ENCODE results near the gene CAB39L.

The CAB39L gene

GRCh38 chr13:49366841-49367240, 77.0 kb downstream of the CAB39L start:
- H3K36me3 ChIP-seq (ENCODE audit: control insufficient read depth, insufficient read depth, low read length, severe bottlenecking) = no peaks in the 10 kb centered on the region
- H3K27me3 ChIP-seq (replicated peaks; ENCODE audit: control insufficient read depth, insufficient read depth, low read length) = no peaks in the 10 kb centered on the region
- H3K9me3 ChIP-seq (ENCODE audit: control insufficient read depth, low read length) = peaks cover 12% of the 10 kb centered on the region
- H3K4me3 ChIP-seq (ENCODE audit: low read length) = peak overlapping the region; percentile 62
- peak overlapping the region; percentile 81 for H3K9ac ChIP-seq (ENCODE audit: low read length)
- DNase-seq (ENCODE audit: low read depth) = peak; percentile 55
- H3K4me1 ChIP-seq (ENCODE audit: control insufficient read depth, insufficient read depth, low read length) = peaks cover 18% of the 10 kb centered on the region

GRCh38 chr13:49357694-49358093, 86.2 kb downstream of the CAB39L start:
- peak; percentile 56 for DNase-seq (ENCODE audit: low read depth)
- Histone ChIP-seq H3K9me3 (ENCODE audit: control insufficient read depth, low read length) (peaks cover 6% of the 10 kb centered on the region), H3K9ac (ENCODE audit: low read length) (peak overlapping the region; percentile 66), H3K4me3 (ENCODE audit: low read length) (peak overlapping the region; percentile 5), H3K36me3 (ENCODE audit: control insufficient read depth, insufficient read depth, low read length, severe bottlenecking) (no peaks in the 10 kb centered on the region), H3K27me3 (replicated peaks; ENCODE audit: control insufficient read depth, insufficient read depth, low read length) (no peaks in the 10 kb centered on the region), H3K4me1 (ENCODE audit: control insufficient read depth, insufficient read depth, low read length) (peaks cover 40% of the 10 kb centered on the region)

GRCh38 chr13:49356223-49356622, 87.6 kb downstream of the CAB39L start:
- no peak overlapping the region for H3K4me3 ChIP-seq (ENCODE audit: low read length)
- H3K9me3 ChIP-seq (ENCODE audit: control insufficient read depth, low read length) = peaks cover 6% of the 10 kb centered on the region
- H3K9ac ChIP-seq (ENCODE audit: low read length) = peak overlapping the region; percentile 66
- H3K4me1 ChIP-seq (ENCODE audit: control insufficient read depth, insufficient read depth, low read length) = peaks cover 40% of the 10 kb centered on the region
- no peaks in the 10 kb centered on the region for H3K27me3 ChIP-seq (replicated peaks; ENCODE audit: control insufficient read depth, insufficient read depth, low read length)
- no peaks in the 10 kb centered on the region for H3K36me3 ChIP-seq (ENCODE audit: control insufficient read depth, insufficient read depth, low read length, severe bottlenecking)
- peak; percentile 90 for DNase-seq (ENCODE audit: low read depth)

GRCh38 chr13:49354719-49355118, 89.1 kb downstream of the CAB39L start:
- Histone ChIP-seq H3K4me1 (ENCODE audit: control insufficient read depth, insufficient read depth, low read length) (peaks cover 40% of the 10 kb centered on the region), H3K36me3 (ENCODE audit: control insufficient read depth, insufficient read depth, low read length, severe bottlenecking) (no peaks in the 10 kb centered on the region), H3K9ac (ENCODE audit: low read length) (no peak overlapping the region), H3K27me3 (replicated peaks; ENCODE audit: control insufficient read depth, insufficient read depth, low read length) (no peaks in the 10 kb centered on the region), H3K4me3 (ENCODE audit: low read length) (peak overlapping the region; percentile 24), H3K9me3 (ENCODE audit: control insufficient read depth, low read length) (peaks cover 6% of the 10 kb centered on the region)
- peak; percentile 69 for DNase-seq (ENCODE audit: low read depth)

DNA sequence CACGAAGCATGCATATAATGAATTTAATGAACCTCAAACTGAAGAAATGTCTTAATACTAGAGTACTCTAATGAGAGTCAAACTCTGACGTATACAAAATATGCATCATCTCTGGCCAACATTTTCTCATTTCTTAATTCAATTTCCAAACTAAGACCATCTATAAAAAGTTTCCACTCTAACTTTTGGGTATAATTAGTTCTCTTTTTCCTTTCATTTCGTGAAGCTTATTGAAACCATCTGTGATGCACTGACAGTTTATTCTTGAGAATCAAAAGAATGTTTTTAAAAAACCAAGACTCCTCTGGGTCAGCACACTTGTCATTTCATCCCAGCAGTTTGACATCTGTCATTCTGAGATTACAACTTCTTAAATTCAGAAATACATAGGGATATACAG, 90.0 kb downstream of the CAB39L start:
- Histone ChIP-seq H3K9ac (ENCODE audit: low read length) (peak overlapping the region; percentile 7), H3K4me1 (ENCODE audit: control insufficient read depth, insufficient read depth, low read length) (peaks cover 40% of the 10 kb centered on the region), H3K27me3 (replicated peaks; ENCODE audit: control insufficient read depth, insufficient read depth, low read length) (no peaks in the 10 kb centered on the region), H3K4me3 (ENCODE audit: low read length) (peak overlapping the region; percentile 9), H3K36me3 (ENCODE audit: control insufficient read depth, insufficient read depth, low read length, severe bottlenecking) (no peaks in the 10 kb centered on the region), H3K9me3 (ENCODE audit: control insufficient read depth, low read length) (peaks cover 6% of the 10 kb centered on the region)
- DNase-seq (ENCODE audit: low read depth) = peak; percentile 79

GRCh38 chr13:49351871-49352270, 92.0 kb downstream of the CAB39L start:
- H3K27me3 ChIP-seq (replicated peaks; ENCODE audit: control insufficient read depth, insufficient read depth, low read length) = no peaks in the 10 kb centered on the region

DNA sequence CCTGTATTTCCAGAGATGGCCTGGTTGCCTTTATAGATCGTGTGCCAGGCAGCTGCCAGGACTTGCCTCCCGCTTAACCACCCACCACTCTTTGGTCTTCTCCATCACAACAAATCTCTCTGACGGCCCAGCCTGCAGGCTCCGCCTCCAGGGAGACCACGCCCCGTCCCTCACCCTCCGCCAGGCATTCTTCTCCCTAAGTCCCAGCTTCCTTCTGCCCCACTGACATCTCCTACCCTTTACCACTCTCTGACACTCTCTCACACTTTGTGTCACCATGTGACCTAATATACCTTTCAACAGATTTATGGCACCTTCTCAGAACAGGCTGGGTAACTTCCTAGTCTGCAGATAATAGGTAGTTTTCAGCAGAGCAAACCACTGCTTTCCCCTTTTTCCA, 95.1 kb downstream of the CAB39L start:
- Histone ChIP-seq H3K9me3 (ENCODE audit: control insufficient read depth, low read length) (no peaks in the 10 kb centered on the region), H3K4me1 (ENCODE audit: control insufficient read depth, insufficient read depth, low read length) (peaks cover 2% of the 10 kb centered on the region), H3K36me3 (ENCODE audit: control insufficient read depth, insufficient read depth, low read length, severe bottlenecking) (no peaks in the 10 kb centered on the region), H3K27me3 (replicated peaks; ENCODE audit: control insufficient read depth, insufficient read depth, low read length) (no peaks in the 10 kb centered on the region), H3K9ac (ENCODE audit: low read length) (no peak overlapping the region), H3K4me3 (ENCODE audit: low read length) (no peak overlapping the region)
- DNase-seq (ENCODE audit: low read depth) = no peak

More at GRCh38 chr13:49351871-49352270, 92.0 kb downstream of the CAB39L start:
- no peak overlapping the region for H3K9ac ChIP-seq (ENCODE audit: low read length)
- peak; percentile 66 for DNase-seq (ENCODE audit: low read depth)
- no peaks in the 10 kb centered on the region for H3K36me3 ChIP-seq (ENCODE audit: control insufficient read depth, insufficient read depth, low read length, severe bottlenecking)
- peaks cover 25% of the 10 kb centered on the region for H3K4me1 ChIP-seq (ENCODE audit: control insufficient read depth, insufficient read depth, low read length)
- H3K9me3 ChIP-seq (ENCODE audit: control insufficient read depth, low read length) = peaks cover 6% of the 10 kb centered on the region
- no peak overlapping the region for H3K4me3 ChIP-seq (ENCODE audit: low read length)

GRCh38 chr13:49347650-49348385, 96.0 kb downstream of the CAB39L start:
- Histone ChIP-seq H3K36me3 (ENCODE audit: control insufficient read depth, insufficient read depth, low read length, severe bottlenecking) (no peaks in the 10 kb centered on the region), H3K27me3 (replicated peaks; ENCODE audit: control insufficient read depth, insufficient read depth, low read length) (no peaks in the 10 kb centered on the region), H3K9ac (ENCODE audit: low read length) (no peak overlapping the region), H3K4me1 (ENCODE audit: control insufficient read depth, insufficient read depth, low read length) (peaks cover 3% of the 10 kb centered on the region), H3K4me3 (ENCODE audit: low read length) (no peak overlapping the region), H3K9me3 (ENCODE audit: control insufficient read depth, low read length) (no peaks in the 10 kb centered on the region)
- DNase-seq (ENCODE audit: low read depth) = no peak

GRCh38 chr13:49346460-49346859, 97.4 kb downstream of the CAB39L start:
- H3K4me3 ChIP-seq (ENCODE audit: low read length) = no peak overlapping the region
- no peaks in the 10 kb centered on the region for H3K36me3 ChIP-seq (ENCODE audit: control insufficient read depth, insufficient read depth, low read length, severe bottlenecking)
- DNase-seq (ENCODE audit: low read depth) = no peak
- no peaks in the 10 kb centered on the region for H3K9me3 ChIP-seq (ENCODE audit: control insufficient read depth, low read length)
- peaks cover 3% of the 10 kb centered on the region for H3K4me1 ChIP-seq (ENCODE audit: control insufficient read depth, insufficient read depth, low read length)
- H3K9ac ChIP-seq (ENCODE audit: low read length) = no peak overlapping the region
- H3K27me3 ChIP-seq (replicated peaks; ENCODE audit: control insufficient read depth, insufficient read depth, low read length) = no peaks in the 10 kb centered on the region

- no peak for DNase-seq (ENCODE audit: low read depth)
Measured at GRCh38 chr13:49343731-49344130, 100.1 kb downstream of the CAB39L start.

GRCh38 chr13:49343255-49343654, 100.6 kb downstream of the CAB39L start:
- Histone ChIP-seq H3K27me3 (replicated peaks; ENCODE audit: control insufficient read depth, insufficient read depth, low read length) (no peaks in the 10 kb centered on the region), H3K9me3 (ENCODE audit: control insufficient read depth, low read length) (no peaks in the 10 kb centered on the region), H3K4me1 (ENCODE audit: control insufficient read depth, insufficient read depth, low read length) (peaks cover 3% of the 10 kb centered on the region), H3K36me3 (ENCODE audit: control insufficient read depth, insufficient read depth, low read length, severe bottlenecking) (peaks cover 3% of the 10 kb centered on the region), H3K4me3 (ENCODE audit: low read length) (no peak overlapping the region), H3K9ac (ENCODE audit: low read length) (no peak overlapping the region)
- no peak for DNase-seq (ENCODE audit: low read depth)

More at GRCh38 chr13:49343731-49344130, 100.1 kb downstream of the CAB39L start:
- Histone ChIP-seq H3K9ac (ENCODE audit: low read length) (no peak overlapping the region), H3K9me3 (ENCODE audit: control insufficient read depth, low read length) (no peaks in the 10 kb centered on the region), H3K4me3 (ENCODE audit: low read length) (no peak overlapping the region), H3K36me3 (ENCODE audit: control insufficient read depth, insufficient read depth, low read length, severe bottlenecking) (peaks cover 3% of the 10 kb centered on the region), H3K27me3 (replicated peaks; ENCODE audit: control insufficient read depth, insufficient read depth, low read length) (no peaks in the 10 kb centered on the region), H3K4me1 (ENCODE audit: control insufficient read depth, insufficient read depth, low read length) (peaks cover 3% of the 10 kb centered on the region)

DNA sequence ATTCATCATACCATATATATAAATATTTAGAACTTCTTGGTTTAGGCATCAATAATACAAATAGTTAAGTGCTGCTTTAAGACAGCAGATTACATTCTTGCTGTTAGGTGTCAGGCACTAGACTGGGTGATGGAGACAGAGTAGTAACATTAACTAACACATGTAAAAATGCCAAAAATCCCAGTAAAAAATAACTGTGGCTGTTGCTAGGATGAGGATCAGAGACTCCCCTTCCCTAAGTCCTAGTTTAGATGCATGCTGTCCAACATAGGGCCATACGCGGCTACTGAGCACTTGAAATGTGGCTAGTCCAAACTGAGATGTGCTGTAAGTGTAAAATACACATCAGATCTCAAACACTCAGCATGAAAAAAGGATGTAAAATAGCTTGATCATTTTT, 101.4 kb downstream of the CAB39L start:
- H3K9me3 ChIP-seq (ENCODE audit: control insufficient read depth, low read length) = no peaks in the 10 kb centered on the region
- H3K4me1 ChIP-seq (ENCODE audit: control insufficient read depth, insufficient read depth, low read length) = peaks cover 3% of the 10 kb centered on the region
- H3K9ac ChIP-seq (ENCODE audit: low read length) = no peak overlapping the region
- H3K27me3 ChIP-seq (replicated peaks; ENCODE audit: control insufficient read depth, insufficient read depth, low read length) = no peaks in the 10 kb centered on the region
- no peak for DNase-seq (ENCODE audit: low read depth)
- no peak overlapping the region for H3K4me3 ChIP-seq (ENCODE audit: low read length)
- H3K36me3 ChIP-seq (ENCODE audit: control insufficient read depth, insufficient read depth, low read length, severe bottlenecking) = peaks cover 3% of the 10 kb centered on the region
